ENCODE data around the gene AQP10. TPM values are rescaled to one million over a fixed set of nuclear protein-coding genes. Genes with fewer than 3 reads are reported as not detected.
A peak's percentile ranks its signal among the peaks of the same experiment; 100 is the strongest.

Gene AQP10
- total and polyA plus RNA-seq, 2 of the 4 experiments (the other 2 are of a cell fraction) = not detected

DNA sequence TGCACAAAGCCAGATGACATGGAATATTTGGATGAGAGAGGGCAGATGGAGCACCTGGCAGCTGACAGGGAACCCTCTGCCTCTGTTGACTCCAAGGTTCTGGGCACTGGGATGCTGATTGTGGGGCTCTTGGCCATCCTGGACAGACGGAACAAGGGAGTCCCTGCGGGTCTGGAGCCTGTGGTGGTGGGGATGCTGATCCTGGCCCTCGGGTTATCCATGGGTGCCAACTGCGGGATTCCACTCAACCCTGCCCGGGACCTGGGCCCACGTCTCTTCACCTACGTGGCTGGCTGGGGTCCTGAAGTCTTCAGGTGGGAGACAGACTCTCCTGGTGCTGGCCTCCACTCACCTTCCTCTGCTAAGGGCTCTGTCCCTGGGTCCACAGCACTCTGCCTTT, 2.6 kb downstream of the AQP10 start:
- H3K14ac ChIP-seq (replicated peaks; ENCODE audit: low read depth, low read length) = no peak overlapping the region
- H2AFZ ChIP-seq (replicated peaks; ENCODE audit: low read length, poor library complexity) = no peak overlapping the region
- no peak overlapping the region for H3K56ac ChIP-seq (ENCODE audit: extremely low read depth, insufficient read depth, low read length)
- no peak overlapping the region for H3K4ac ChIP-seq (ENCODE audit: low read depth, low read length)
- H4K8ac ChIP-seq (ENCODE audit: low read depth in 2 of 2, low read length in 2 of 2) = no peak overlapping the region
- H3K23ac ChIP-seq (ENCODE audit: low read depth, low read length) = no peak overlapping the region
- no peak overlapping the region for H4K5ac ChIP-seq (ENCODE audit: low read depth, low read length)
- ChIA-PET CTCF (interaction anchor here (1.0 kb wide), 1 partner anchor 11 kb away, joined by 6 read pairs; no protein-coding TSS in a partner anchor), POLR2A (ENCODE audit: unreplicated experiment) (no interaction called here)
- no peak overlapping the region for H2BK20ac ChIP-seq (ENCODE audit: low read depth, low read length)
- no peak overlapping the region for H2BK15ac ChIP-seq (ENCODE audit: low read depth, low read length)
- H3K36me3 ChIP-seq (ENCODE audit: control insufficient read depth, insufficient read depth, low read length) = no peaks in the 10 kb centered on the region
- H2BK120ac ChIP-seq (ENCODE audit: low read depth, low read length) = no peak overlapping the region
- no peak overlapping the region for H3K4me3 ChIP-seq (ENCODE audit: insufficient read depth, low read depth, low read length)
- H3K9me1 ChIP-seq (ENCODE audit: insufficient read depth, low read length) = peaks cover 23% of the 10 kb centered on the region
- peaks cover 17% of the 10 kb centered on the region for H3K4me1 ChIP-seq (ENCODE audit: control insufficient read depth, insufficient read depth, low read length)
- no peaks in the 10 kb centered on the region for H3K9me3 ChIP-seq (ENCODE audit: control insufficient read depth, insufficient read depth, low read length)
- H3K9ac ChIP-seq (ENCODE audit: low read depth, low read length) = no peak overlapping the region
- no peak overlapping the region for H2BK5ac ChIP-seq (ENCODE audit: low read depth, low read length, poor library complexity, severe bottlenecking)
- no peak overlapping the region for H3K27ac ChIP-seq (ENCODE audit: insufficient read depth, low read length)
- H3K18ac ChIP-seq (ENCODE audit: low read depth, low read length) = no peak overlapping the region
- H2AK9ac ChIP-seq (replicated peaks; ENCODE audit: low read depth, low read length, poor library complexity) = peak overlapping the region; percentile 28
- dilution Hi-C loops (cut with HindIII; ENCODE audit: low sequenced_read_pairs, unreplicated experiment) (no loop called here), intact Hi-C loops (cut with micrococcal nuclease) (no loop called here), in situ Hi-C loops (cut with MboI; ENCODE audit: low sequenced_read_pairs) (no loop called here)
- peaks cover 19 to 32% of the 10 kb centered on the region in 2 experiments; a peak in 3 of 4 replicates for H3K79me1 ChIP-seq (ENCODE audit: low read depth in 1 of 2, low read length in 2 of 2)
- no peak overlapping the region for H2AK5ac ChIP-seq (ENCODE audit: low read depth, low read length)
- ATAC-seq (ENCODE audit: low read depth) (no peak), DNase-seq (no peak)
- WGBS, 2 experiments (ENCODE audit: extremely low coverage in 2 of 2, insufficient read length in 1 of 2) = no CpG with 5 or more reads among the region's 7 CpGs
- H4K91ac ChIP-seq (ENCODE audit: insufficient read depth, low read depth, low read length) = no peak overlapping the region
- TF ChIP-seq BHLHE40 (IDR thresholded peaks at IDR 0.05; ENCODE audit: low read depth, low read length) (no peak), SMC3 (IDR thresholded peaks at IDR 0.05; ENCODE audit: low read depth, low read length) (no peak), POLR2A (IDR thresholded peaks at IDR 0.05; ENCODE audit: low read depth, low read length) (no peak), NFE2L2 (IDR thresholded peaks at IDR 0.05; ENCODE audit: low read depth, low read length) (no peak), CTCF (conservative IDR thresholded peaks at IDR 0.05; ENCODE audit: low read depth, low read length) (no peak), MAFK (IDR thresholded peaks at IDR 0.05; ENCODE audit: low read depth, low read length) (no peak), CEBPB (IDR thresholded peaks at IDR 0.05; ENCODE audit: low read depth, low read length) (no peak)
- TF ChIP-seq, protein P1, sequence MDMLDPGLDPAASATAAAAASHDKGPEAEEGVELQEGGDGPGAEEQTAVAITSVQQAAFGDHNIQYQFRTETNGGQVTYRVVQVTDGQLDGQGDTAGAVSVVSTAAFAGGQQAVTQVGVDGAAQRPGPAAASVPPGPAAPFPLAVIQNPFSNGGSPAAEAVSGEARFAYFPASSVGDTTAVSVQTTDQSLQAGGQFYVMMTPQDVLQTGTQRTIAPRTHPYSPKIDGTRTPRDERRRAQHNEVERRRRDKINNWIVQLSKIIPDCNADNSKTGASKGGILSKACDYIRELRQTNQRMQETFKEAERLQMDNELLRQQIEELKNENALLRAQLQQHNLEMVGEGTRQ (IDR thresholded peaks at IDR 0.05; ENCODE audit: low read depth, low read length) = no peak
- H4K20me1 ChIP-seq (ENCODE audit: insufficient read depth, low read length) = peaks cover 5% of the 10 kb centered on the region; the same call in 1 of the 2 replicates
- no peak overlapping the region for H3K4me2 ChIP-seq (ENCODE audit: low read depth, low read length)
- peaks cover 17% of the 10 kb centered on the region; the same call in 1 of the 2 replicates for H3K27me3 ChIP-seq (ENCODE audit: control insufficient read depth, insufficient read depth, low read length)
- no TSS peak for BruUV-seq (replicated peaks)

All from IMR-90 (cell line).